GM23248 (cell line): ENCODE results near the gene SUN1.

Experiments
- EZH2 ChIP-seq: fragments of 200-600 bp; sonication (generic); IDR thresholded peaks from 2 replicates; pipeline ENCODE4 v1.6.1; 2018; ENCODE audit warnings: antibody characterized with exemption, mild to moderate bottlenecking; ENCODE audit not compliant: insufficient read depth, poor library complexity, severe bottlenecking
- EZH2phosphoT487 ChIP-seq: fragments of 200-600 bp; sonication (generic); IDR thresholded peaks from 2 replicates; pipeline ENCODE4 v1.6.1; 2018; ENCODE audit warnings: antibody characterized with exemption, moderate library complexity, mild to moderate bottlenecking, low read depth; ENCODE audit not compliant: insufficient read depth

DNA sequence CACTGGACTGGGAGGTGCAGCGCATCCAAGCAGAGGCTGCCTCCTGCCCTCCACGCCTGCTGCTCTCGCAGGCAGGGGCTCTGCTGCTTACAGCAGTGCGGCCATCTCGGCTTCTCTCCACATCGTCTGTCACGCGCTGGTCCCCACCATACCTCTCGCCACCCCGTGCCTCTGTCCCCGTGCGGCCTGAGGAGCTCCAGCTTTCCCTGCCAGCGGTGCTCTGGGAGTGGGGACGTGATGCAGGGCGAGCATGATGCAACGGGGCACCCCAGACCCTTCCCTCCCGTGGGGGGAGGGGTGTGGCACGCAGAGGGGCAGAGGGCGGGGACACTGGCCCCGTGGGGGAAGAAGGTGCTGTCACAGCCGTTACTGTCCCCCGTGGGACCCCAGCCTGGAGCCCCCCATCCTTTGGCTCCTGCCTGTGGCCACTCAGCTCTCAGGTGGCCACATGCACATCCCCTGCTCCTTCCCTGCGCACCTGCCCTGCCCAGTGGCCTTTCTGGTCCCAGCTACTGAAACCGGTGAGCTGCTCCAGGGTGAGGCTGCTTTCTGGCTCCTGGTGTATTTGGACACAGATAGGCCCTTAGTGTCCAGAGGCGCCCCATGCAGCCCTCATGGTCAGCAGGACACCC is 53.1 kb downstream of the SUN1 start:
- TF ChIP-seq EZH2 (no peak), EZH2phosphoT487 (no peak)
